GM23338 (cell line): Measurements from ENCODE around the gene GRK5. TPM values are rescaled to one million over a fixed set of nuclear protein-coding genes. Genes with fewer than 3 reads are reported as not detected.

ENCODE experiments used
- ATAC-seq: fragments of 200-7000 bp; cut with Tn5 transposase; 3 replicates; pipeline ENCODE4 v1.9.1; 2020
- DNase-seq: peaks from one replicate; pipeline ENCODE4 v3.0.0-alpha.2; 2015; ENCODE audit warnings: low spot score
- H2AFZ ChIP-seq: fragments of 200-600 bp; sonication (generic); 2 replicates; pipeline ENCODE4 v1.8.0; 2016; ENCODE audit warnings: antibody characterized with exemption, mild to moderate bottlenecking, moderate library complexity
- H3F3A ChIP-seq: fragments of 200-600 bp; sonication (generic); replicated peaks from 2 replicates; pipeline ENCODE4 v1.8.0; 2017; ENCODE audit warnings: antibody characterized with exemption, mixed run types, low read depth
- H3K27ac ChIP-seq: fragments of 200-600 bp; sonication (generic); 2 replicates; pipeline ENCODE4 v1.6.1; 2016; ENCODE audit warnings: low read depth
- H3K27me3 ChIP-seq: fragments of 200-600 bp; sonication (generic); 2 replicates; pipeline ENCODE4 v1.8.0; 2016; ENCODE audit warnings: mild to moderate bottlenecking, mixed run types, moderate library complexity; ENCODE audit not compliant: insufficient read depth
- H3K36me3 ChIP-seq: fragments of 200-600 bp; sonication (generic); 2 replicates; pipeline ENCODE4 v1.8.0; 2016; ENCODE audit warnings: mild to moderate bottlenecking; ENCODE audit not compliant: insufficient read depth
- H3K4me1 ChIP-seq: fragments of 200-600 bp; sonication (generic); 2 replicates; pipeline ENCODE4 v1.8.0; 2016; ENCODE audit warnings: mild to moderate bottlenecking, moderate library complexity; ENCODE audit not compliant: insufficient read depth
- H3K4me2 ChIP-seq: fragments of 200-600 bp; sonication (generic); 2 replicates; pipeline ENCODE4 v1.7.1; 2017; ENCODE audit warnings: mixed run types
- H3K4me3 ChIP-seq: fragments of 200-600 bp; sonication (generic); 2 replicates; pipeline ENCODE4 v1.6.1; 2016; ENCODE audit warnings: mixed run types
- H3K79me2 ChIP-seq: fragments of 200-600 bp; sonication (generic); replicated peaks from 2 replicates; pipeline ENCODE4 v1.8.0; 2017; ENCODE audit warnings: mild to moderate bottlenecking; ENCODE audit not compliant: insufficient read depth
- H3K9me2 ChIP-seq: fragments of 200-600 bp; sonication (generic); 2 replicates; pipeline ENCODE4 v1.8.0; 2017; ENCODE audit not compliant: insufficient read depth
- H4K20me1 ChIP-seq: fragments of 200-600 bp; sonication (generic); replicated peaks from 2 replicates; pipeline ENCODE4 v1.8.0; 2017; ENCODE audit warnings: mild to moderate bottlenecking; ENCODE audit not compliant: insufficient read depth
- H3K27ac Mint-ChIP-seq: 2 replicates; pipeline ENCODE4 v1.8.0; 2020; ENCODE audit warnings: inconsistent platforms, mild to moderate bottlenecking, moderate library complexity, mixed read lengths
- H3K27me3 Mint-ChIP-seq: 3 replicates; pipeline ENCODE4 v1.8.0; 2022; ENCODE audit warnings: low read depth, mild to moderate bottlenecking, moderate library complexity, mixed read lengths, inconsistent platforms; ENCODE audit not compliant: insufficient read depth, poor library complexity
- H3K36me3 Mint-ChIP-seq: 3 replicates; pipeline ENCODE4 v1.8.0; 2021; ENCODE audit warnings: low read depth, mild to moderate bottlenecking, inconsistent platforms, moderate library complexity, mixed read lengths
- H3K4me1 Mint-ChIP-seq: 3 replicates; pipeline ENCODE4 v1.8.0; 2020; ENCODE audit warnings: mild to moderate bottlenecking, inconsistent platforms, mixed read lengths
- H3K4me3 Mint-ChIP-seq: 3 replicates; pipeline ENCODE4 v1.8.0; 2021; ENCODE audit warnings: moderate library complexity, mild to moderate bottlenecking, inconsistent platforms, mixed read lengths
- H3K9me3 Mint-ChIP-seq: 3 replicates; pipeline ENCODE4 v1.8.0; 2020; ENCODE audit warnings: moderate library complexity, mild to moderate bottlenecking, inconsistent platforms, mixed read lengths
- CREB1 ChIP-seq: fragments of 250-450 bp; sonication (Bioruptor Pico); IDR thresholded peaks from 2 replicates; pipeline ENCODE4 v1.5.0; 2020; ENCODE audit warnings: low read depth, mild to moderate bottlenecking, moderate library complexity
- EZH2 ChIP-seq: fragments of 200-600 bp; sonication (generic); IDR thresholded peaks from one replicate; pipeline ENCODE4 v1.8.0; 2017; ENCODE audit warnings: antibody characterized with exemption, mild to moderate bottlenecking, low read depth; ENCODE audit not compliant: unreplicated experiment
- EZH2phosphoT487 ChIP-seq: fragments of 200-600 bp; sonication (generic); IDR thresholded peaks from one replicate; pipeline ENCODE4 v1.8.1; 2018; ENCODE audit warnings: antibody characterized with exemption; ENCODE audit not compliant: unreplicated experiment
- JUNB ChIP-seq: IDR thresholded peaks from one replicate; pipeline ENCODE4 v1.6.1; 2016; ENCODE audit warnings: antibody characterized with exemption; ENCODE audit not compliant: unreplicated experiment
- NANOG ChIP-seq: IDR thresholded peaks from 2 replicates; pipeline ENCODE4 v1.6.1; 2016; ENCODE audit warnings: antibody characterized with exemption, borderline replicate concordance
- POLR2AphosphoS5 ChIP-seq: IDR thresholded peaks from 2 replicates; pipeline ENCODE4 v1.6.1; 2016; ENCODE audit warnings: antibody characterized with exemption, low read depth
- STAT1 ChIP-seq: IDR thresholded peaks from one replicate; pipeline ENCODE4 v1.6.1; 2016; ENCODE audit warnings: antibody characterized with exemption; ENCODE audit not compliant: unreplicated experiment
- ZNF114 ChIP-seq: fragments of 250-450 bp; sonication (Bioruptor Pico); IDR thresholded peaks from 2 replicates; pipeline ENCODE4 v1.5.0; 2020; ENCODE audit warnings: mild to moderate bottlenecking, moderate library complexity
- ZNF331 ChIP-seq: fragments of 250-450 bp; sonication (Bioruptor Pico); IDR thresholded peaks from 2 replicates; pipeline ENCODE4 v1.5.0; 2020; ENCODE audit warnings: low read depth, mild to moderate bottlenecking, moderate library complexity
- polyA plus RNA-seq: library from polyadenylated mRNA; unstranded; fragments of >200 nt; fragmentation: Nextera tagmentation; extraction: Ambion mirVana; gene quantifications from 2 replicates; pipeline ENCODE4 v1.2.1, GENCODE V29; 2016
- total RNA-seq: library from RNA; depleted of rRNA; stranded (reverse); fragments of >200 nt; shearing (Covaris generic); gene quantifications from 2 replicates; pipeline ENCODE4 v1.2.3, GENCODE V29; 2014
- TF ChIP-seq, protein P1 (sequence below): IDR thresholded peaks from 2 replicates; pipeline ENCODE4 v1.6.1; 2016; ENCODE audit warnings: antibody characterized with exemption
- TF ChIP-seq, protein P2 (sequence below), 2 experiments: fragments of 200-600 bp in 1 of 2; sonication (generic) in 1 of 2; conservative IDR thresholded peaks; 2 replicates each; pipeline versions ENCODE4 v1.5.1 to v1.6.1; 2016 to 2017; ENCODE audit warnings: antibody characterized with exemption in 2 of 2, low read depth in 2 of 2, mild to moderate bottlenecking in 2 of 2, moderate library complexity in 1 of 2
- TF ChIP-seq, protein P3 (sequence below): fragments of 250-450 bp; sonication (Bioruptor Pico); IDR thresholded peaks from 2 replicates; pipeline ENCODE4 v1.5.0; 2020; ENCODE audit warnings: mild to moderate bottlenecking, moderate library complexity
- TF ChIP-seq, protein P4 (sequence below): IDR thresholded peaks from one replicate; pipeline ENCODE4 v1.6.1; 2018; ENCODE audit warnings: antibody characterized with exemption; ENCODE audit not compliant: unreplicated experiment

Gene GRK5
- total and polyA plus RNA-seq, 2 experiments from 2014 or later: 0.53 to 2.0 TPM

DNA sequence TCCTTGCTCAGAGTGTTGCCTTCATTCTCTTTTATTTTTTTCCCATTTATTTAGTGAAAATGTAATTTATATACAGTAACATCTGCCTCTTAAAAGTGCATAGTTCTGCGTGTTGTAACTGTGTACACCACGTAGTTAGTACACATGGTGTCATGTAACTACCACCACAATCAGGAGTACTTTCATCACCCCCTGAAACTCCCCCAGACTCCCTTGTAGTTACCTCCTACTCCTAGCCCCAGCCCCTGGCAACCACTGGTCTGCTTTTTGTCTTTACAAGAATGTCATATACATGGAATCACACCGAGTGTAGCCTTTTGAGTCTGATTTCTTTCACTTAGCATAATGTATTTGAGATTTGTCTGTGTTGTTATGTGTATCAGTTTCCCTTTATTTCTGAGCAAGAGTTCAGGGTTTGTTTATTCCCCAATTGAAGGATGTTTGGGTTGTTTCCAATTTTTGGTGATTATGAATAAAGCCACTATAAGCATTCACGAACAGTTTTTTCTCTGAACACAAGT is 50.6 kb downstream of the GRK5 start:
- Mint-ChIP-seq H3K27me3 (peaks cover 18% of the 10 kb centered on the region), H3K27ac (no peak overlapping the region), H3K4me1 (peaks cover 18% of the 10 kb centered on the region), H3K4me3 (no peak overlapping the region), H3K9me3 (peaks cover 14% of the 10 kb centered on the region; the same call in 2 of the 3 replicates), H3K36me3 (0 out of 3 replicates have a peak, but pooled peaks cover 4% of the 10 kb centered on the region)
- H3K9me2 ChIP-seq: no peaks in the 10 kb centered on the region
- no peaks in the 10 kb centered on the region for H3K79me2 ChIP-seq
- 0 out of 2 replicates have a peak, but pooled peaks cover 3% of the 10 kb centered on the region for H3K27me3 ChIP-seq
- H3F3A ChIP-seq: no peaks in the 10 kb centered on the region
- no peaks in the 10 kb centered on the region for H4K20me1 ChIP-seq
- TF ChIP-seq CREB1 (no peak), POLR2AphosphoS5 (no peak), STAT1 (no peak), EZH2 (no peak), ZNF114 (CRISPR knock-in tag) (no peak), EZH2phosphoT487 (no peak), ZNF331 (CRISPR knock-in tag) (no peak), JUNB (no peak), NANOG (no peak)
- TF ChIP-seq, protein P1, sequence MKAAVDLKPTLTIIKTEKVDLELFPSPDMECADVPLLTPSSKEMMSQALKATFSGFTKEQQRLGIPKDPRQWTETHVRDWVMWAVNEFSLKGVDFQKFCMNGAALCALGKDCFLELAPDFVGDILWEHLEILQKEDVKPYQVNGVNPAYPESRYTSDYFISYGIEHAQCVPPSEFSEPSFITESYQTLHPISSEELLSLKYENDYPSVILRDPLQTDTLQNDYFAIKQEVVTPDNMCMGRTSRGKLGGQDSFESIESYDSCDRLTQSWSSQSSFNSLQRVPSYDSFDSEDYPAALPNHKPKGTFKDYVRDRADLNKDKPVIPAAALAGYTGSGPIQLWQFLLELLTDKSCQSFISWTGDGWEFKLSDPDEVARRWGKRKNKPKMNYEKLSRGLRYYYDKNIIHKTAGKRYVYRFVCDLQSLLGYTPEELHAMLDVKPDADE: no peak
- TF ChIP-seq, protein P2, sequence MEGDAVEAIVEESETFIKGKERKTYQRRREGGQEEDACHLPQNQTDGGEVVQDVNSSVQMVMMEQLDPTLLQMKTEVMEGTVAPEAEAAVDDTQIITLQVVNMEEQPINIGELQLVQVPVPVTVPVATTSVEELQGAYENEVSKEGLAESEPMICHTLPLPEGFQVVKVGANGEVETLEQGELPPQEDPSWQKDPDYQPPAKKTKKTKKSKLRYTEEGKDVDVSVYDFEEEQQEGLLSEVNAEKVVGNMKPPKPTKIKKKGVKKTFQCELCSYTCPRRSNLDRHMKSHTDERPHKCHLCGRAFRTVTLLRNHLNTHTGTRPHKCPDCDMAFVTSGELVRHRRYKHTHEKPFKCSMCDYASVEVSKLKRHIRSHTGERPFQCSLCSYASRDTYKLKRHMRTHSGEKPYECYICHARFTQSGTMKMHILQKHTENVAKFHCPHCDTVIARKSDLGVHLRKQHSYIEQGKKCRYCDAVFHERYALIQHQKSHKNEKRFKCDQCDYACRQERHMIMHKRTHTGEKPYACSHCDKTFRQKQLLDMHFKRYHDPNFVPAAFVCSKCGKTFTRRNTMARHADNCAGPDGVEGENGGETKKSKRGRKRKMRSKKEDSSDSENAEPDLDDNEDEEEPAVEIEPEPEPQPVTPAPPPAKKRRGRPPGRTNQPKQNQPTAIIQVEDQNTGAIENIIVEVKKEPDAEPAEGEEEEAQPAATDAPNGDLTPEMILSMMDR (conservative IDR thresholded peaks at IDR 0.05; ENCODE audit: low read depth in 2 of 2): no peak
- TF ChIP-seq, protein P3, sequence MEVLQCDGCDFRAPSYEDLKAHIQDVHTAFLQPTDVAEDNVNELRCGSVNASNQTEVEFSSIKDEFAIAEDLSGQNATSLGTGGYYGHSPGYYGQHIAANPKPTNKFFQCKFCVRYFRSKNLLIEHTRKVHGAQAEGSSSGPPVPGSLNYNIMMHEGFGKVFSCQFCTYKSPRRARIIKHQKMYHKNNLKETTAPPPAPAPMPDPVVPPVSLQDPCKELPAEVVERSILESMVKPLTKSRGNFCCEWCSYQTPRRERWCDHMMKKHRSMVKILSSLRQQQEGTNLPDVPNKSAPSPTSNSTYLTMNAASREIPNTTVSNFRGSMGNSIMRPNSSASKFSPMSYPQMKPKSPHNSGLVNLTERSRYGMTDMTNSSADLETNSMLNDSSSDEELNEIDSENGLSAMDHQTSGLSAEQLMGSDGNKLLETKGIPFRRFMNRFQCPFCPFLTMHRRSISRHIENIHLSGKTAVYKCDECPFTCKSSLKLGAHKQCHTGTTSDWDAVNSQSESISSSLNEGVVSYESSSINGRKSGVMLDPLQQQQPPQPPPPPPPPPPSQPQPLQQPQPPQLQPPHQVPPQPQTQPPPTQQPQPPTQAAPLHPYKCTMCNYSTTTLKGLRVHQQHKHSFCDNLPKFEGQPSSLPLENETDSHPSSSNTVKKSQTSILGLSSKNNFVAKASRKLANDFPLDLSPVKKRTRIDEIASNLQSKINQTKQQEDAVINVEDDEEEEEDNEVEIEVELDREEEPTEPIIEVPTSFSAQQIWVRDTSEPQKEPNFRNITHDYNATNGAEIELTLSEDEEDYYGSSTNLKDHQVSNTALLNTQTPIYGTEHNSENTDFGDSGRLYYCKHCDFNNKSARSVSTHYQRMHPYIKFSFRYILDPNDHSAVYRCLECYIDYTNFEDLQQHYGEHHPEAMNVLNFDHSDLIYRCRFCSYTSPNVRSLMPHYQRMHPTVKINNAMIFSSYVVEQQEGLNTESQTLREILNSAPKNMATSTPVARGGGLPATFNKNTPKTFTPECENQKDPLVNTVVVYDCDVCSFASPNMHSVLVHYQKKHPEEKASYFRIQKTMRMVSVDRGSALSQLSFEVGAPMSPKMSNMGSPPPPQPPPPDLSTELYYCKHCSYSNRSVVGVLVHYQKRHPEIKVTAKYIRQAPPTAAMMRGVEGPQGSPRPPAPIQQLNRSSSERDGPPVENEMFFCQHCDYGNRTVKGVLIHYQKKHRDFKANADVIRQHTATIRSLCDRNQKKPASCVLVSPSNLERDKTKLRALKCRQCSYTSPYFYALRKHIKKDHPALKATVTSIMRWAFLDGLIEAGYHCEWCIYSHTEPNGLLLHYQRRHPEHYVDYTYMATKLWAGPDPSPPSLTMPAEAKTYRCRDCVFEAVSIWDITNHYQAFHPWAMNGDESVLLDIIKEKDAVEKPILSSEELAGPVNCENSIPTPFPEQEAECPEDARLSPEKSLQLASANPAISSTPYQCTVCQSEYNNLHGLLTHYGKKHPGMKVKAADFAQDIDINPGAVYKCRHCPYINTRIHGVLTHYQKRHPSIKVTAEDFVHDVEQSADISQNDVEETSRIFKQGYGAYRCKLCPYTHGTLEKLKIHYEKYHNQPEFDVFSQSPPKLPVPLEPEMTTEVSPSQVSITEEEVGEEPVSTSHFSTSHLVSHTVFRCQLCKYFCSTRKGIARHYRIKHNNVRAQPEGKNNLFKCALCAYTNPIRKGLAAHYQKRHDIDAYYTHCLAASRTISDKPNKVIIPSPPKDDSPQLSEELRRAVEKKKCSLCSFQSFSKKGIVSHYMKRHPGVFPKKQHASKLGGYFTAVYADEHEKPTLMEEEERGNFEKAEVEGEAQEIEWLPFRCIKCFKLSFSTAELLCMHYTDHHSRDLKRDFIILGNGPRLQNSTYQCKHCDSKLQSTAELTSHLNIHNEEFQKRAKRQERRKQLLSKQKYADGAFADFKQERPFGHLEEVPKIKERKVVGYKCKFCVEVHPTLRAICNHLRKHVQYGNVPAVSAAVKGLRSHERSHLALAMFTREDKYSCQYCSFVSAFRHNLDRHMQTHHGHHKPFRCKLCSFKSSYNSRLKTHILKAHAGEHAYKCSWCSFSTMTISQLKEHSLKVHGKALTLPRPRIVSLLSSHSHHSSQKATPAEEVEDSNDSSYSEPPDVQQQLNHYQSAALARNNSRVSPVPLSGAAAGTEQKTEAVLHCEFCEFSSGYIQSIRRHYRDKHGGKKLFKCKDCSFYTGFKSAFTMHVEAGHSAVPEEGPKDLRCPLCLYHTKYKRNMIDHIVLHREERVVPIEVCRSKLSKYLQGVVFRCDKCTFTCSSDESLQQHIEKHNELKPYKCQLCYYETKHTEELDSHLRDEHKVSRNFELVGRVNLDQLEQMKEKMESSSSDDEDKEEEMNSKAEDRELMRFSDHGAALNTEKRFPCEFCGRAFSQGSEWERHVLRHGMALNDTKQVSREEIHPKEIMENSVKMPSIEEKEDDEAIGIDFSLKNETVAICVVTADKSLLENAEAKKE: no peak
- TF ChIP-seq, protein P4, sequence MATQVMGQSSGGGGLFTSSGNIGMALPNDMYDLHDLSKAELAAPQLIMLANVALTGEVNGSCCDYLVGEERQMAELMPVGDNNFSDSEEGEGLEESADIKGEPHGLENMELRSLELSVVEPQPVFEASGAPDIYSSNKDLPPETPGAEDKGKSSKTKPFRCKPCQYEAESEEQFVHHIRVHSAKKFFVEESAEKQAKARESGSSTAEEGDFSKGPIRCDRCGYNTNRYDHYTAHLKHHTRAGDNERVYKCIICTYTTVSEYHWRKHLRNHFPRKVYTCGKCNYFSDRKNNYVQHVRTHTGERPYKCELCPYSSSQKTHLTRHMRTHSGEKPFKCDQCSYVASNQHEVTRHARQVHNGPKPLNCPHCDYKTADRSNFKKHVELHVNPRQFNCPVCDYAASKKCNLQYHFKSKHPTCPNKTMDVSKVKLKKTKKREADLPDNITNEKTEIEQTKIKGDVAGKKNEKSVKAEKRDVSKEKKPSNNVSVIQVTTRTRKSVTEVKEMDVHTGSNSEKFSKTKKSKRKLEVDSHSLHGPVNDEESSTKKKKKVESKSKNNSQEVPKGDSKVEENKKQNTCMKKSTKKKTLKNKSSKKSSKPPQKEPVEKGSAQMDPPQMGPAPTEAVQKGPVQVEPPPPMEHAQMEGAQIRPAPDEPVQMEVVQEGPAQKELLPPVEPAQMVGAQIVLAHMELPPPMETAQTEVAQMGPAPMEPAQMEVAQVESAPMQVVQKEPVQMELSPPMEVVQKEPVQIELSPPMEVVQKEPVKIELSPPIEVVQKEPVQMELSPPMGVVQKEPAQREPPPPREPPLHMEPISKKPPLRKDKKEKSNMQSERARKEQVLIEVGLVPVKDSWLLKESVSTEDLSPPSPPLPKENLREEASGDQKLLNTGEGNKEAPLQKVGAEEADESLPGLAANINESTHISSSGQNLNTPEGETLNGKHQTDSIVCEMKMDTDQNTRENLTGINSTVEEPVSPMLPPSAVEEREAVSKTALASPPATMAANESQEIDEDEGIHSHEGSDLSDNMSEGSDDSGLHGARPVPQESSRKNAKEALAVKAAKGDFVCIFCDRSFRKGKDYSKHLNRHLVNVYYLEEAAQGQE: no peak
- no peaks in the 10 kb centered on the region for H3K36me3 ChIP-seq
- no peak overlapping the region for H3K4me2 ChIP-seq
- no peak overlapping the region for H3K27ac ChIP-seq
- ATAC-seq (no peak), DNase-seq (no peak)
- no peak overlapping the region for H2AFZ ChIP-seq
- H3K4me3 ChIP-seq: no peak overlapping the region
- H3K4me1 ChIP-seq: no peaks in the 10 kb centered on the region
